ENCODE results near the gene GPR160. TPM values are rescaled to one million over a fixed set of nuclear protein-coding genes. Genes with fewer than 3 reads are reported as not detected.
"Not testable (repeated sequence)": the region's sequence is repeated elsewhere in the genome, so short reads cannot be mapped to it uniquely, and the experiment has no call there.

GPR160 gene
- total and polyA plus RNA-seq, 10 of the 15 experiments (the other 5 are each of a cell fraction or from before 2014, with no cell fraction given): 1.2 to 57.7 (median 30.9) TPM

GRCh38 chr3:170109579-170110293 lies 71.9 kb downstream of the GPR160 start (continued):
- TF ChIP-seq NFYB (IDR thresholded peaks at IDR 0.05; ENCODE audit: insufficient read depth, low read depth, low read length): no peak
- no peak for TF ChIP-seq RAD21 (IDR thresholded peaks at IDR 0.05; ENCODE audit: insufficient read depth, low read depth, low read length)
- no peak for TF ChIP-seq IKZF2 (IDR thresholded peaks at IDR 0.05)
- no peak for TF ChIP-seq ESRRA (IDR thresholded peaks at IDR 0.05; ENCODE audit: low read length)
- no peak for TF ChIP-seq GATAD2B (conservative IDR thresholded peaks at IDR 0.05; ENCODE audit: low read depth)
- no peak for TF ChIP-seq ATF3 (IDR thresholded peaks at IDR 0.05; ENCODE audit: borderline replicate concordance, extremely low read depth, low read depth, low read length)
- no peak for TF ChIP-seq ZNF274 (IDR thresholded peaks at IDR 0.05; ENCODE audit: insufficient read depth, insufficient read length)

- no peak overlapping the region for H3K4me2 ChIP-seq (ENCODE audit: control insufficient read depth, insufficient read depth)
- no peaks in the 10 kb centered on the region for H4K20me1 ChIP-seq (ENCODE audit: control insufficient read depth, insufficient read depth)
- H3K36me3 ChIP-seq (ENCODE audit: control insufficient read depth in 2 of 2, insufficient read depth in 2 of 2, low read length in 1 of 2): peaks cover 0 to 35% of the 10 kb centered on the region in 2 experiments
- no peak overlapping the region for H3K9ac ChIP-seq (ENCODE audit: control insufficient read depth, insufficient read depth, low read length)
- H3K79me2 ChIP-seq (ENCODE audit: control insufficient read depth, insufficient read depth, low read length): no peaks in the 10 kb centered on the region
- CTCF ChIA-PET: interaction anchor here (0.6 kb wide), 1 partner anchor 9 kb away, joined by 3 read pairs; no protein-coding TSS in a partner anchor
- POLR2A ChIA-PET: no interaction called here
- WGBS (ENCODE audit: insufficient coverage, insufficient replicate concordance, low lambda C conversion rate, missing lambda C conversion rate): 77% methylated on average over 9 of the region's 9 CpGs
- H3K27me3 ChIP-seq (replicated peaks in 1 of 2; ENCODE audit: control insufficient read depth in 2 of 2, insufficient read depth in 2 of 2, low read length in 1 of 2): no peaks in the 10 kb centered on the region
- intact Hi-C loops (cut with micrococcal nuclease; ENCODE audit: unreplicated experiment): no loop called here
- RAD21 ChIA-PET (ENCODE audit: unreplicated experiment): interaction anchor here (1.4 kb wide), 1 partner anchor 43 kb away, joined by 5 read pairs; no protein-coding TSS in a partner anchor
- SMC1A ChIA-PET (ENCODE audit: uncharacterized antibody, unreplicated experiment): interaction anchor here (1.2 to 2.1 kb wide), 2 partner anchors 10 to 28 kb away, joined by 3 to 8 read pairs; no protein-coding TSS in a partner anchor
- FAIRE-seq (no peak), ATAC-seq (no peak), DNase-seq (ENCODE audit: low read depth, low spot score) (no peak)
- TF ChIP-seq CBX3 (IDR thresholded peaks at IDR 0.05; ENCODE audit: borderline replicate concordance, low read depth) (no peak), STAT1 (conservative IDR thresholded peaks at IDR 0.05) (no peak), USF2 (IDR thresholded peaks at IDR 0.05; ENCODE audit: borderline replicate concordance, low read depth, low read length) (no peak), CEBPB (IDR thresholded peaks at IDR 0.05; ENCODE audit: borderline replicate concordance in 1 of 2, low read depth in 2 of 2, low read length in 2 of 2) (no peak), USF1 (IDR thresholded peaks at IDR 0.05; ENCODE audit: borderline replicate concordance, extremely low read length, insufficient read depth, low read depth, low read length) (no peak)
- H3K4me1 ChIP-seq (ENCODE audit: control insufficient read depth, insufficient read depth, low read length): no peaks in the 10 kb centered on the region
- no peak overlapping the region for H2AFZ ChIP-seq (ENCODE audit: control insufficient read depth, low read depth, low read length)
- BruUV-seq (replicated peaks): no TSS peak
- no peak overlapping the region for H3K27ac ChIP-seq (ENCODE audit: control insufficient read depth, insufficient read depth)
- no peaks in the 10 kb centered on the region for H3K9me3 ChIP-seq (replicated peaks; ENCODE audit: control insufficient read depth, insufficient read depth, low read length)
- H3K4me3 ChIP-seq: no peak overlapping the region
- in situ Hi-C loops (cut with MboI): no loop called here
Observed at GRCh38 chr3:170111147-170111771, 73.5 kb downstream of the GPR160 start.

- BruUV-seq (replicated peaks); H2AFZ ChIP-seq (ENCODE audit: control insufficient read depth, low read depth, low read length); H3K4me1 ChIP-seq (ENCODE audit: control insufficient read depth, insufficient read depth, low read length); H3K27me3 ChIP-seq (replicated peaks in 1 of 2; ENCODE audit: control insufficient read depth in 2 of 2, insufficient read depth in 2 of 2, low read length in 1 of 2); H4K20me1 ChIP-seq (ENCODE audit: control insufficient read depth, insufficient read depth); RAD21 ChIA-PET (ENCODE audit: unreplicated experiment); H3K79me2 ChIP-seq (ENCODE audit: control insufficient read depth, insufficient read depth, low read length); ATAC-seq; DNase-seq (ENCODE audit: low read depth, low spot score); H3K4me2 ChIP-seq (ENCODE audit: control insufficient read depth, insufficient read depth); H3K27ac ChIP-seq (ENCODE audit: control insufficient read depth, insufficient read depth); FAIRE-seq; intact Hi-C loops (cut with micrococcal nuclease; ENCODE audit: unreplicated experiment); in situ Hi-C loops (cut with MboI); H3K9me3 ChIP-seq (replicated peaks; ENCODE audit: control insufficient read depth, insufficient read depth, low read length); H3K4me3 ChIP-seq; H3K9ac ChIP-seq (ENCODE audit: control insufficient read depth, insufficient read depth, low read length); POLR2A ChIA-PET: not testable (repeated sequence)
- H3K36me3 ChIP-seq (ENCODE audit: control insufficient read depth in 2 of 2, insufficient read depth in 2 of 2, low read length in 1 of 2): peaks cover 1 to 39% of the 10 kb centered on the region in 2 experiments
- 96% methylated on average over 8 of the region's 8 CpGs for WGBS (ENCODE audit: insufficient coverage, insufficient replicate concordance, low lambda C conversion rate, missing lambda C conversion rate)
- ChIA-PET SMC1A (ENCODE audit: uncharacterized antibody, unreplicated experiment) (interaction anchor here (1.6 kb wide), 1 partner anchor 15 kb away, joined by 3 read pairs; no protein-coding TSS in a partner anchor), CTCF (interaction anchor here (1.0 kb wide), 1 partner anchor 21 kb away, joined by 3 read pairs; no protein-coding TSS in a partner anchor)
Observed at GRCh38 chr3:170114165-170114564, 76.4 kb downstream of the GPR160 start.
